Naive B cell (primary cell): Measurements from ENCODE around the gene GPR62. TPM values are rescaled to one million over a fixed set of nuclear protein-coding genes. Genes with fewer than 3 reads are reported as not detected.
"Not testable (repeated sequence)": the region's sequence is repeated elsewhere in the genome, so short reads cannot be mapped to it uniquely, and the experiment has no call there.

Experiments
- ATAC-seq, 2 donors: fragments of 150-1000 bp; cut with Tn5 transposase; 2 replicates each; pipeline ENCODE4 v1.10.0; 2021; ENCODE audit warnings: low read depth in 2 of 2, mild to moderate bottlenecking in 2 of 2, moderate library complexity in 2 of 2
- DNase-seq: peaks from one replicate; pipeline ENCODE4 v3.0.0; 2022
- H3K27ac Mint-ChIP-seq, 6 donors: one replicate each; pipeline ENCODE4 v1.8.0; 2020 to 2022; ENCODE audit warnings: mild to moderate bottlenecking in 6 of 6, mixed read lengths in 6 of 6, moderate library complexity in 5 of 6, inconsistent platforms in 2 of 6
- H3K27me3 Mint-ChIP-seq, 3 donors: one replicate each; pipeline ENCODE4 v1.8.0; 2021 to 2022; ENCODE audit warnings: mixed read lengths in 3 of 3, mild to moderate bottlenecking in 1 of 3
- H3K36me3 Mint-ChIP-seq, 2 donors: one replicate each; pipeline ENCODE4 v1.8.0; 2020 to 2022; ENCODE audit warnings: mixed read lengths in 2 of 2, inconsistent platforms in 1 of 2, mild to moderate bottlenecking in 1 of 2
- H3K4me1 Mint-ChIP-seq, 3 donors: one replicate each; pipeline ENCODE4 v1.8.0; 2020 to 2022; ENCODE audit warnings: mixed read lengths in 3 of 3, inconsistent platforms in 1 of 3, mild to moderate bottlenecking in 1 of 3, moderate library complexity in 1 of 3
- H3K4me3 Mint-ChIP-seq, 8 donors: one replicate each; pipeline ENCODE4 v1.8.0; 2020 to 2022; ENCODE audit warnings: mild to moderate bottlenecking in 8 of 8, mixed read lengths in 8 of 8, moderate library complexity in 8 of 8, inconsistent platforms in 2 of 8
- H3K9me3 Mint-ChIP-seq, 7 donors: one replicate each; pipeline ENCODE4 v1.8.0; 2020 to 2022; ENCODE audit warnings: mixed read lengths in 7 of 7, mild to moderate bottlenecking in 5 of 7, inconsistent platforms in 2 of 7, moderate library complexity in 1 of 7
- polyA plus RNA-seq, 6 donors: library from polyadenylated mRNA; unstranded; fragments of 300-500 nt; fragmentation: Illumina TruSeq; gene quantifications; one replicate each; pipeline ENCODE4 v1.2.3, GENCODE V29; 2021; ENCODE audit warnings: low read depth in 6 of 6

Gene GPR62
- polyA plus RNA-seq, 6 donors from 2014 or later, result not detected

DNA sequence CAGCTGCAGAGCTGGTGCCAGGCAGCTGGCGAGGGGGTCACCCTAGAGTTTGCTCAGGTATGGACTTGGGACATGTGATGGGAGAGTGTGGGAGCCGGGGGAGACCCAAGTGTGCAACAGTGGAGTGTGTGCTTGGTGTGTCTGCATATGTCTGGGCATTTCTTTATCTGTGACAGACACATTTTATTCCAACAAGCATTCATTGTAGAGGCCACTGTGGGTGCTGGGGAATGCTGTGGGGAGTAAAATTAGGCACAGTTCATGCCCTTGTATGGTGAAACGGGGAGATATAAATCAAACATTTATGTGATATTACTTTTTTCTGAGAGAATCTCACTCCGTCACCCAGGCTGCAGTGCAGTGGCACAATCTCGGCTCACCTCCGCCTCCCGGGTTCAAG lies 32.4 kb downstream of the GPR62 start:
- Mint-ChIP-seq H3K9me3 (no peaks in the 10 kb centered on the region), H3K36me3 (no peaks in the 10 kb centered on the region), H3K4me3 (peak overlapping the region in 2 of 8 donors; percentile 15 to 40), H3K27ac (peak overlapping the region in 3 of 6 donors; percentile 15 to 29 (median 16)), H3K27me3 (no peaks in the 10 kb centered on the region), H3K4me1 (peaks cover 20 to 30% (median 30%) of the 10 kb centered on the region in 3 donors)
- DNase-seq (no peak), ATAC-seq (no peak)

DNA sequence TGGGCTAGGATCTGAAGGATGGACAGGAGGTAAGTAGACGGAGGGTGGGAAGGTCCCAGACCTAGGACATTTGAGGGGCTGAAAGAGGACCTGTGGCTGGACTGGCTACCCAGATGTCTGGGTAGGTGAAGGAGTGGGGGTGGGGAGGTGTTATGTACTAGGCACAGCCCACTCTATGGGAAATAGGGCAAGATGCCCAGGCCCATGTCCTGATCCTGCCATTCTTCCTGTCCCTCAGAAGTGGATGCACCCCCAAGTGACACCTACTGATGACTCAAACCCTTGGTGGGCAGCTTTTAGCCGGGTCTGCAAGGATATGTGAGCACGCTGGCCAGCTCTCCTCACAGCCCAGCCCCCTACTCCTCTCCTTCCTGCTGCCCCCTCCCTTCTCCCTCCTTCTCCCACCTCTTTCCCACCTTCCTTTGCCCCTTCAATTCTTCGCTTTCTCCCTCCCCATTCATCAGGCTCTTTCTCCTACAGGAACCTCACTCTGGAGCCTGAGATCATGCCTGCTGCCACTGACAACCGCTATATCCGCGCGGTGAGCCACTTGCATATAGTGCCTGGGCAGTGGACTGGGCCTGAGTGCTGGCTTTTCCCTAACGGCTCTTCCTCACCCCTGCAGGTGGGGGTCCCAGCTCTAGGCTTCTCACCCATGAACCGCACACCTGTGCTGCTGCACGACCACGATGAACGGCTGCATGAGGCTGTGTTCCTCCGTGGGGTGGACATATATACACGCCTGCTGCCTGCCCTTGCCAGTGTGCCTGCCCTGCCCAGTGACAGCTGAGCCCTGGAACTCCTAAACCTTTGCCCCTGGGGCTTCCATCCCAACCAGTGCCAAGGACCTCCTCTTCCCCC lies 33.3 kb downstream of the GPR62 start:
- no peak for DNase-seq
- H3K4me1 Mint-ChIP-seq, result peaks cover 16 to 31% (median 25%) of the 10 kb centered on the region in 3 donors
- no peaks in the 10 kb centered on the region for H3K36me3 Mint-ChIP-seq
- peak overlapping the region in 2 of 6 donors; percentile 33 to 65 for H3K27ac Mint-ChIP-seq
- H3K9me3 Mint-ChIP-seq, result no peaks in the 10 kb centered on the region
- no peak for ATAC-seq
- H3K4me3 Mint-ChIP-seq, result no peak overlapping the region
- no peaks in the 10 kb centered on the region for H3K27me3 Mint-ChIP-seq

DNA sequence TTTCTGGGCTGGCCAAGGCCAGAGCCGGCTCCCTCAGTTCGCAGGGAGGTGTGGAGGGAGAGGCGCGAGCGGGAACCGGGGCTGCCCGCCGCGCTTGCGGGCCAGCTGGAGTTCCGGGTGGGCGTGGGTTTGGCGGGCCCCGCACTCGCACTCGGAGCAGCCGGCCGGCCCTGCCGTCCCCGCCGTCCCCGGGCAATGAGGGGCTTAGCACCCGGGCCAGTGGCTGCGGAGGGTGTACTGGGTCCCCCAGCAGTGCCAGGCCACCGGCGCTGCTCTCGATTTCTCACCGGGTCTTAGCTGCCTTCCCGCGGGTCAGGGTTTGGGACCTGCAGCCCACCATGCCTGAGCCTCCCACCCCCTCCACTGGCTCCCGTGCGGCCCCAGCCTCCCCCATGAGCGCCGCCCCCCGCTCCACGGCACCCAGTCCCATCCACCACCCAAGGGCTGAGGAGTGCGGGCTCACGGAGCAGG lies 35.4 kb downstream of the GPR62 start:
- ATAC-seq, H3K27me3 Mint-ChIP-seq, H3K4me3 Mint-ChIP-seq, H3K9me3 Mint-ChIP-seq, H3K36me3 Mint-ChIP-seq, DNase-seq: not testable (repeated sequence)
- peaks cover 24 to 40% (median 37%) of the 10 kb centered on the region in 3 donors for H3K4me1 Mint-ChIP-seq
- peak overlapping the region in 1 of 6 donors; percentile 60 for H3K27ac Mint-ChIP-seq

DNA sequence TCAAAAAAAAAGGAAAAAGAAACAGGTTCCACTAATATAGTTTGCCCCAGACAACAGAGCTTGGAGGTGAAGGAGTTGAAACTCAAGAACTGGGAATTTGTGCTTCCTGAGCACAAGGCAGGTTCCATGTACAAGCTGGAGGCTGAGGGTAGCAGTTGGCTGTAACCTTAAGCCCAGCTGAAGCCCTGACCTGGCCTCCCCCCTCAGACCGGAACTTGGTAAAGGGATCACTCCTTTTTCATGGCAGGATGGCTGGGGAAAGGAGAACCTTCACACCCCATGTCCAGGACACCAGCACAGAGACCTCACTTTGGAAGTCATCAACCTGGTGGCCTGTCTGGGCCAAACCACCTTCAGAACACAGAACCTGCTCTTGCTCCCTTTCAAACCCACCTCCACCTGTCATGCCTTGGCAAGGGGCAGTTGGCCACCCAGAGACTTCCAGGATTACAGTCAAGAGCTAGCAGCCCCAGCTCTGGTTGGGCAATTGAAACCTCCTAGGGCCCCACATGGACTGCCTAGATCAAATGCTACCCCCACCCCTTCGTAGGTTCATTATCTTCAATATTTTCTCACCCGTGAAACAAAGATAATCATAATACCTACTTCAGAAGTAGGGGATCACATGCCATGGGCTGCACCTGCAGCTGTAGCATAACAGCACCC lies 37.0 kb downstream of the GPR62 start:
- Mint-ChIP-seq H3K27ac (peak overlapping the region in 1 of 6 donors; percentile 59), H3K36me3 (peaks cover 0 to 7% of the 10 kb centered on the region in 2 donors), H3K9me3 (peaks cover 0 to 2% (median 0%) of the 10 kb centered on the region in 7 donors), H3K4me1 (peaks cover 28 to 48% (median 36%) of the 10 kb centered on the region in 3 donors), H3K27me3 (no peaks in the 10 kb centered on the region), H3K4me3 (no peak overlapping the region)
- no peak for DNase-seq
- no peak for ATAC-seq

DNA sequence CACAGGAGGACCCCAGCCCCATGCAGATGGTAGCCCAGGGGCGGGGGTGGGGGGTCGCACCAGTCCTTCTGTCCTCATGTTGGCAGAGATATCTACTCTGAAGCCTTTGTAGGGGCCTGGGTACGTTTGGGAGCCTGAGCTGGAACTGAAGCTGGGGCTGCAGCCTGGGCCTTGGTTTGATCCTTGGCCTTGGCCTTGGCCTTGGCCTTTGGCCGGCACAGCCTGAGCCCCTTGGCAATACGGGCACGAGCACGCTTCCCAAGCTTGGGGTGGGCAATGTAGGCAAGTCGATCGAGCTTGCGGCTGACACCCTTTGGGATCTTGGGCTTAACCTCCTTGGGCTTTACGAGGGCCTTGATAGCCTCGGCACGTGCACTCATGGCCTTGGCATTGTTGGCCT lies 38.5 kb downstream of the GPR62 start:
- not testable (repeated sequence) for DNase-seq, H3K36me3 Mint-ChIP-seq, H3K9me3 Mint-ChIP-seq, ATAC-seq
- Mint-ChIP-seq H3K27me3 (peaks cover 0 to 10% (median 7%) of the 10 kb centered on the region in 3 donors), H3K4me1 (peaks cover 26 to 48% (median 36%) of the 10 kb centered on the region in 3 donors), H3K4me3 (peak overlapping the region in 3 of 8 donors; percentile 12 to 100 (median 95)), H3K27ac (peak overlapping the region in 2 of 6 donors; percentile 24 to 100)

DNA sequence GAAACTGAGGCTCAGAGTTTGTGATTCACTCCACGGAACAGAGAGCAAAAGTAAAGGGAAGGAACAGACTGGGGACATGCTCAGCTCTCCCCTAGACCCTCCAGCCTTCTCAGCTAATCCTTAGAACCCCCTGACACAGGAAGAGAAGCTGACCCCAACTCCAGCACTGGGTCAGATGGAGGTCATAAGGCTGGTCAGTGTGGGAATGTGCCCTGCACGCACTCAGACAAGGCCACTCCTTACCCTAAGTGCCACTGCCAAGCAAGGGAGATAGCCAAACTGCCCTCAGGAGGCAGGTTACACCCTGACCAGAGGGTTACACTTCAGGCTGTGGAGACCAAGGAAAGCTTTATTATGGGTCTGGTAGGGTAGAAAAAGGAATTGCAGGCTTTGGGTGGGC lies 39.3 kb downstream of the GPR62 start:
- Mint-ChIP-seq H3K36me3 (peaks cover 0 to 7% of the 10 kb centered on the region in 2 donors), H3K27me3 (peaks cover 0 to 10% (median 7%) of the 10 kb centered on the region in 3 donors)
- ATAC-seq, result no peak

DNA sequence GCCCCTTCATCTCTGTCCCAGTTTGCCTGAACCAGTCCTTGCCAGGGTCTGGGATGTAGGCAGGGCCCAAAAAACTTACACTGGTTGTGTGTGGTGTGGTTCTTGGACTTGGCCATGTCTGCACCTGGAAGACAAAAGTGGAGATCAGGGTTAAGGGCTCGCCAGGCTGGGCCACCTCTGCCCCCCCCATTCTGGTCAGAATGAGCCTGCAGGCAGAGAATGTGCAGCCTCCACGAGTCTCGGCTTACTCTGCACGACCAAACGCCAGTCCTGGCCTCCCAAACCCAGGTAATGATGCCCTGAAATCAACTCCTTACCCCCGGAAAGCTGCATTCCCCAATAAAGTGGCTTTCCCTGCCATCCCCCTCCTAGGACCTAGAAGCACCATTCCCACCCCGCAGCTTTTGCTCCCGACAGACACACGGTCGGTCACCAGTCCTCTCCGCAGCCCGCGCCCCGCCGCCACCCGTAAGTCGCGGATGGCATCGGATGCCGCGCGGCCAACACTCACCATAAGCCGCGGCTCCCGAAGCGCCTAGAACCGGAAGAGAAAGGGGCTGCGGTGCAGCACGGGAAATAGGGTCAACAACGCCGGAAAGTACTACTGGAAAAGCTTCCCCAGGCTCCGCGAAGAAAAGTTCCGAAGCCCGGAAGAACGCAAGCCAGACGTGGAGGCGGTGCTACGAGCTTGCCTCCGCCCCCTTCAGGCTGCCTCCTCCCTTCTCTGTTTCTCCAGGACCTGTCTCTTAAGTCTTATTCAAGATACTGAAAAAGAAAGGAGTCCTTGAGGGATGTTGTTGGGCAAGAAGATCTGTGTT lies 40.4 kb downstream of the GPR62 start, which contains the start of gene RPL29:
Gene RPL29, minus strand, starts transcription at position 550 of the 818 bp plus-strand sequence. Its CDS starts 434 bp downstream, at position 116.
- H3K27me3 Mint-ChIP-seq, result peaks cover 0 to 10% (median 7%) of the 10 kb centered on the region in 3 donors
- ATAC-seq (peak; percentile 92 to 98), DNase-seq (peak; percentile 89)
- peaks cover 0 to 2% (median 0%) of the 10 kb centered on the region in 7 donors for H3K9me3 Mint-ChIP-seq
- peak within 1 kb of the TSS; percentile 95 to 100 (median 100) for H3K4me3 Mint-ChIP-seq
- H3K4me1 Mint-ChIP-seq, result peaks cover 19 to 48% (median 36%) of the 10 kb centered on the region in 3 donors
- peaks cover 0 to 7% of the 10 kb centered on the region in 2 donors for H3K36me3 Mint-ChIP-seq
- H3K27ac Mint-ChIP-seq, result peak within 1 kb of the TSS; percentile 99 to 100 (median 100)

More for the DNA sequence above, 39.3 kb downstream of the GPR62 start:
- H3K4me1 Mint-ChIP-seq, result peaks cover 19 to 48% (median 36%) of the 10 kb centered on the region in 3 donors
- peak overlapping the region in 5 of 6 donors; percentile 82 to 100 (median 100) for H3K27ac Mint-ChIP-seq
- H3K9me3 Mint-ChIP-seq, result peaks cover 0 to 2% (median 0%) of the 10 kb centered on the region in 7 donors
- peak overlapping the region; percentile 95 to 100 (median 100) for H3K4me3 Mint-ChIP-seq
- DNase-seq, result no peak

DNA sequence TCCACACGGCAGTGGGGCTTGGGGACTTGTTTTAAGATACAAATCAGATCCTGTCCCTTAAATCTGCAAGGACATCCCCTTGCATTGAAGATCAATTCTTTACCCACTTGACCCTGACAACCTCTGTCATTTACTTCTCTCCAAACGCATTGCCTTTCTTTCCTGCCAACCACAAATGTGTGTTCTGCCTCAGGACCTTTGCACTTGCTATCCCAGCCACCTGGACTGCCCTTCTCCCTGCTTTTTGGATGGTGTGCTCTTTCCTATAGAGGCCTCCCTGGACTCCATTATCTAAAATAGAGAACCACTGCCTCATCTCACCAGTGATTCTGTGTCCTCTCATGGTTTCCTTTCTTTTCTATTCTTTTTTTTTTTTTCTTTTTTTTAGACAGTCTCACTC lies 42.0 kb downstream of the GPR62 start:
- DNase-seq (no peak), ATAC-seq (no peak)
- peak overlapping the region in 2 of 6 donors; percentile 41 to 42 for H3K27ac Mint-ChIP-seq
- peaks cover 23 to 47% (median 43%) of the 10 kb centered on the region in 3 donors for H3K4me1 Mint-ChIP-seq
- peak overlapping the region in 6 of 8 donors; percentile 7 to 86 (median 44) for H3K4me3 Mint-ChIP-seq
- H3K36me3 Mint-ChIP-seq, result peaks cover 0 to 7% of the 10 kb centered on the region in 2 donors
- H3K9me3 Mint-ChIP-seq, result peaks cover 0 to 2% (median 0%) of the 10 kb centered on the region in 7 donors
- peaks cover 0 to 10% (median 7%) of the 10 kb centered on the region in 3 donors for H3K27me3 Mint-ChIP-seq

DNA sequence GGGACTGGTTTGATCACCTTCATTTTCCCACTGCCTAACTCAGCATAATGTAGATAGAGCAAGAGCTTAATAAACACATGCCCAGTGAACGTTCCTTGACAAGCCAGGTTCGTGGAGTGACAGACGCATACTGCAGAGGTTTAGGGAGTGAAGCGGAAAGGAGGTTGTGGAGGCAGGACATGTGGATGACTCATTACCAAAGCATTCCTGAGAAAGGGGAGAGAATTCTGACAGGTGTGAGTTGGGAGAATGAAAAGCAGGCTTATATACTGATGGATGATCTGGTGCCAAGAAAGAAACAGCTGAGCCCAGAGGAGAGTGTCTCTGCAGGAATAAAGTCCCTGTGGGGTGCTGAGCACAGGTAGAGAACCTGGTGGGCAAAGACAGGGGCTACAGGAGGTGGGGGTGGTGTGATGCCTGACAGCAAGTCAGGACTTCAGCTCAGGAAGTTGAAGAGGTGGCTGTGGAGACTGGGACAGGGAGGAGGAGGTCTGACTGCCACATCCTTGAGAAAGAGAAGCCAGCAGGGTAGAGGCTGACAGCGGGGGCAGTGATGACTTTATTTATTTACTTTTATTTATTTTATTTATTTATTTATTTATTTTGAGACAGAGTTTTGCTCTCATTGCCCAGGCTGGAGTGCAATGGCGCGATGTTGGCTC lies 42.9 kb downstream of the GPR62 start:
- H3K4me1 Mint-ChIP-seq, result peaks cover 19 to 39% (median 38%) of the 10 kb centered on the region in 3 donors
- H3K27ac Mint-ChIP-seq, result peak overlapping the region in 1 of 6 donors; percentile 7
- no peak overlapping the region for H3K4me3 Mint-ChIP-seq
- peaks cover 0 to 2% (median 0%) of the 10 kb centered on the region in 7 donors for H3K9me3 Mint-ChIP-seq
- DNase-seq, result no peak
- H3K36me3 Mint-ChIP-seq, result peaks cover 0 to 7% of the 10 kb centered on the region in 2 donors
- H3K27me3 Mint-ChIP-seq, result peaks cover 0 to 10% (median 7%) of the 10 kb centered on the region in 3 donors
- no peak for ATAC-seq

DNA sequence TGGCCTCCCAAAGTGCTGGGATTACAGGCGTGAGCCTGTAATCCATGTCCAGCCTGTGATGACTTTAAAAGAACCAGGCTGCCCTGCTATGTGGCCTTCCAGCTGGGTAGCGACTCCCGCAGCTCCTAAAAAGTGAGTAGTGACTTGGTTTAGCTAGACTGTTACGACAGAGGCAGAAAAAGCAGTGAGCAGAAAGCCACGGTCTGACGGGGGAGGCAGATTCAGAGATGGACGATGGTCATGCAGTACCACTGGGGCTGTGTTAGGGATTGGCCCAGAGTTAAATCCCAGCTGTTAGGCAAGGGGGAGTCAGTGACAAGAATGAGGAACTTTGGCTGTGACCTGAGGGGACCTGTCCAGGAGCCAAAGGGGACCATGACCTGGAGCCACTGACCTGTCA lies 43.6 kb downstream of the GPR62 start:
- no peak for ATAC-seq
- peaks cover 16 to 33% (median 32%) of the 10 kb centered on the region in 3 donors for H3K4me1 Mint-ChIP-seq
- H3K27me3 Mint-ChIP-seq, result peaks cover 0 to 10% (median 7%) of the 10 kb centered on the region in 3 donors

DNA sequence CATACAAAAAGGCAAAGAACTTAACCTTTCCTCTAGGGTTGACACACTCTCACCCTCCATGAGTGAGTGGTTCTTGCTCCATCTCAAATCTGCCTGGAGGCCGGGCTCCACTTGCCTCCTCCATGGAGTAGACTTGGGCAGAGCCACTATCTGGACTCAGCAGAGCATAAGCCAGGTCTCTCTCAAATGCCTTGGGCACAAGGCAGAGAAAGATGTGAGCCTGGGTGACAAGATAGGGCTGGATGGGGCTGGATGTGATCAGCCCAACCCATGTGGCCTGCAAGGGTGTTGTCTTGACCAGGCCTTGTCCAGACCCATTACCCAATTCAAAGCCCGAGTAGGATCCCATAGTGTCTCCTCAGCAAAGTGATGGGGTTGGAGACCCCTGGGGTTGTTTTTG lies 44.7 kb downstream of the GPR62 start:
- H3K9me3 Mint-ChIP-seq, result peaks cover 0 to 2% (median 0%) of the 10 kb centered on the region in 7 donors
- peaks cover 0 to 7% of the 10 kb centered on the region in 2 donors for H3K36me3 Mint-ChIP-seq
- peaks cover 0 to 10% (median 7%) of the 10 kb centered on the region in 3 donors for H3K27me3 Mint-ChIP-seq
- H3K4me1 Mint-ChIP-seq, result peaks cover 9 to 22% (median 21%) of the 10 kb centered on the region in 3 donors
- ATAC-seq (no peak), DNase-seq (no peak)
- no peak overlapping the region for H3K4me3 Mint-ChIP-seq
- peak overlapping the region in 1 of 6 donors; percentile 16 for H3K27ac Mint-ChIP-seq

More for the DNA sequence above, 43.6 kb downstream of the GPR62 start:
- peaks cover 0 to 7% of the 10 kb centered on the region in 2 donors for H3K36me3 Mint-ChIP-seq
- H3K4me3 Mint-ChIP-seq, result no peak overlapping the region
- H3K27ac Mint-ChIP-seq, result no peak overlapping the region
- no peak for DNase-seq
- peaks cover 0 to 2% (median 0%) of the 10 kb centered on the region in 7 donors for H3K9me3 Mint-ChIP-seq
